Fibroblast of skin of right quadriceps (primary cell): Measurements from ENCODE around the gene KIF5B.
"Not testable (repeated sequence)": the region's sequence is repeated elsewhere in the genome, so short reads cannot be mapped to it uniquely, and the experiment has no call there.

Source experiments
- DNase-seq: peaks from one replicate; pipeline ENCODE4 v3.0.0-alpha.2; 2013

Gene KIF5B

DNA sequence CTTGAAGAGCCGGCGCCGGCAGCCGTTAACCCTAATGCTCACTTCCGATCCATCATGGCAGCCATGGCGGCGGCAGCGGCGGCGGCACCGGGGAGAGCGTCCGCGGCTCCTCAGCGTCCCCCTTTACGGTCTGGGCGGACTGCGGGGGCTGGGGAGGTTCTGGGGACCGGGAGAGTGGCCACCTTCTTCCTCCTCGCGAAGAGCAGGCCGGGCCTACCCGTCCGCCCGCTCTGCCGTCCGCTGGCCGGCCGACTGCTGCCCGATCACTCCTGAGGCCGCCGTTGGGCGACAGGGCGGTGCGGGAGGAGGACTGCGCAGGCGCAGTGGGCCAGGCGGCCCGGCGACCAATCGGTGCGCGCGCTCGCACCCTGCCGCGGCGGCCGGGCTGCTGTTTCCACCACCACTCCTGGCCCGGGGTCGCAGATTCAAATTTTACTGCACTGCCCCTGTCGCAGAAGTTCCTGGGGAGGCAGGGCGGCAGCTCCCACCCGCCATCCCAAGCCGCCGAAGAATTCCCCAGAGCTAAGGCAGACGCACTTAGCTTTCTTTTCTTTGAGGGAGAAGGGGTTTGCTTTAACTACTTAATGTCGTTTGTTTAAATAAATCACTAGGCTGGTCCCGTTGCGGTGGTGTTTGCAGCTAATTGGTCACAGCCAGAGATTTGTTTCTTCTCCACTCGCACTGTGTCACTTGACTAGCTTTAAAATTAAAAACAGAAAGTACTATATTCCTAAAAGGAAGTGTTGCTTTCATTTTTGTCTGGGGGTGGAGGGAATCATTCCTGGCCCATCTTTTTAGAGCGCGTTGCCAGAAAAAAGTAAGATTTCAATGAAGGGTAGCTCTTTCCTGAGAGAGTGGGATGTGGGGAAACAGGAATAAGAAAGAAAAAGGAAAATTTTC is at the start of gene KIF5B:
Gene KIF5B, minus strand, starts transcription at position 290 of the 900 bp plus-strand sequence. CDS start 452 bp downstream, outside the sequence.
- DNase-seq: peak; percentile 87

DNA sequence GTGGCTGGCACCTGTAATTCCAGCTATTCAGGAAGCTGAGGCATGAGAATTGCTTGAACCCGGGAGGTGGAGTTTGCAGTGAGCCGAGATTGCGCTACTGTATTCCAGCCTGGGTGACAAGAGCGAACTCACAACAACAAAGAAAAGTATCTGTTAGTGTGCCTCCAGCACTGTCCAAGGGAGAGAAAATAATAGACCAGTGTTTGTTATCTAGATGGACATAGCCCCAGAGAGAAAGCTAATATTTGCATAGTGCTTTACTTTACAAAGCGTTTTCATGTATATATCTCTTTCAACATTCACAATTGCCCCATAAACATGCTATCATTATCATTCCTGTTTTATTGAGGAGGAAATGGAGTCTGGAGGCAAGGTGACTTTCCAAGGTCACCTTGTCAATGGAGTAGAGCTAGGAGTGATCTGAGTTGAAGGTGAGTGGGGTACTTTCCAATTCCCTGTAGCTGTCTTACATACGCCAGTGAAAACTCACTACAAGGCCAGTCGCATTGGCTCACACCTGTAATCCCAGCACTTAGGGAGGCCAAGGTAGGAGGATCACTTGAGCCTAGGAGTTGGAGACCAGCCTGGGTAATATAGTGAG is 49.7 kb upstream of the KIF5B start:
- DNase-seq: no peak

DNA sequence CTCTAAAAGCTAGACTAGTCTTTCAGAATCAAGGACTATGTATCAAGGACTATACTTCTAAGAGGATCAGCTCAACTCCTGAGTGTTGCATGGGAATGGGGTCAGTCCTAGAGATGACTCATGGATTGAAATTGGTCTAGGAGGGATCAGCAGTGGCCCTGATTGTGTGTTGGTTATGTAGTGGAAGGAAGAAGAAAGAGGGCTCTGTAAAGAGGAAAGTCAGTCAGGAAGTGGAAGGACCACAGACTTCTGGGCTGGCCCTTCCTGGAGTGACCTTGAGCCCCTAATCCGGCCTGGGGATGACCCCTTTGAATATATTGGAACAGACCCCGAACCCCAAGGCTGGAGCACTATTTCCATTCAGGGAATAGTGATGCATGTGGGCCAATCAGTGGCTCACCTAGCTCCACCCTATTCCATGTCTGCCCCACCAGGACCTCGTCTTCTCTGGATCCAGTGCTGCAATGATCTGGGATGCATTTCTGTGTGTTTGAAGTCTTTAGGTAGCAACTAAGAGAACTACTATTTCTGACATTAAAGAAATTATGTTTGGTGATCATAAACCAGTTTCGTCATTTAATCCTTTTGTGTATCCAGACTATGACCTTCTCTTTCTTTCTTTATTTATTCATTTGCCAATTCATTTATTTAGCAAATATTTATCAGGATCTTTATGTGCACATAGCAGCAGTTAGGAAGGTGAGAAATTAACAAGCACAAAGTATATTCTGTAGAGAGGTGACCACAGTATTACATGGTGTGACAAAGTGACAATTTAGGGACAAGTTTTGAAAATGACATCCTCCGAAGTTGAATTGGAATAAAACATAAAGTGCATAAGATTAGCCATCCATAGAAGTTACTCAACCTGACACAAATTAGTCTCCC is 48.6 kb upstream of the KIF5B start:
- no peak for DNase-seq

DNA sequence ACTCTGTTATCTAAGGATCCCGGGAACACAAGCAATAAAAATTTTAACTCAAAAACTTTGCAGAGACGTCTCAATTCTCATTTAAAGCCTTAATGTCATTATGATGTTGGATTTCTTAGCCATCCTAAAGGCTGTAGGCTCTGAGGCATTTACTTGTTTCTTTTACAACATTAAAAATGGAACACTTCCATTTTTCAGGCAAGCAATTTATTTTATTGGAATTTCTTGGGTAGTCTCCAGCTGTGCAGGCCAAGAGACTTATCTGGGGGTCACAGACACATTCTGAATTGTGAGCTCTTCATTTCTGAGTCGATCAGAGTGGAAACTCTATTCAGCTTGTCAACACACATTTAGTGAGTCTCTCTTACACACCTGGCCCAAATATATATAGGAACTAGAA is 48.0 kb upstream of the KIF5B start:
- peak; percentile 2 for DNase-seq

DNA sequence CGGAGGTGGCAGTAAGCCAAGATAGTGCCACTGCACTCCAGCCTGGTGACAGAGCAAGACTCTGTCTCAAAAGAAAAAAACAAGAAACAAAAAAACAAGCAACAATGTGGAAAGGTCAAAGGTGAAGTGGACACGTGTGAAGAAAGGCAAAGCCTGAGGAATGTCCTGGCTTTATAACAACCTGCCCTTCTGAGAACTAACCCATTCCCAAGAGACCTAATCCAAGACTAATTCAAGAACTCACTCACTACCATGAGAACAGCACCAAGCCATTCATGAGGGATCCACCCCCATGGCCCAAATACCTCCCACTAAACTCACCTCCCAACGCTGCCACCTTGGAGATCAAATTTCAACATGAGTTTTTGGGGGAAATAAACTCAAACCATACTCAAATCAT is 47.5 kb upstream of the KIF5B start:
- DNase-seq: no peak

DNA sequence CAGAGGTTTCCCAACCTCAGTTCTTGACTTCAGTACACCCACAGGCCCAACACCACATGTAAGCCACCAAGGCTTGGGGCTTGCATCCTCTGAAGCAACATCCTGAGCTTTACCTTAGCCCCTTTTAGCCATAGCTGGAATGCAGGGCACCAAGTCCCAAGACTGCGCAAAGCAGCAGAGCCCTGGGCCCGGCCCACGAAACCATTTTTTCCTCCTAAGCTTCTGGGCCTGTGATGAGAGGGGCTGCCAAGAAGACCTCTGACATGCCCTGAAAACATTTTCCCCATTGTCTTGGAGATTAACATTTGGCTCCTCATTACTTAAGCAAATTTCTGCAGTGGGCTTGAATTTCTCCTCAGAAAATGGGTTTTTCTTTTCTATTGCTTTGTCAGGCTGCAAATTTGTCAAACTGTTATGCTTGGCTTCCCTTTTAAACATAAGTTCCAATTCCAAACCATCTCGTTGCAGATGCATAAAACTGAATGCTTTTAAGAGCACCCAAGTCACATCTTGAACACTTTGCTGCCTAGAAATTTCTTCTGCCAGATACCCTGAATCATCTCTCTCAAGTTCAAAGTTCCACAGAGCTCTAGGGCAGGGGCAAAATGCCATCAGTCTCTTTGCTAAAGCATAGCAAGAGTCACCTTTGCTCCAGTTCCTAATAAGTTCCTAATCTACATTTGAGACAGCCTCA is 42.5 kb upstream of the KIF5B start:
- not testable (repeated sequence) for DNase-seq

DNA sequence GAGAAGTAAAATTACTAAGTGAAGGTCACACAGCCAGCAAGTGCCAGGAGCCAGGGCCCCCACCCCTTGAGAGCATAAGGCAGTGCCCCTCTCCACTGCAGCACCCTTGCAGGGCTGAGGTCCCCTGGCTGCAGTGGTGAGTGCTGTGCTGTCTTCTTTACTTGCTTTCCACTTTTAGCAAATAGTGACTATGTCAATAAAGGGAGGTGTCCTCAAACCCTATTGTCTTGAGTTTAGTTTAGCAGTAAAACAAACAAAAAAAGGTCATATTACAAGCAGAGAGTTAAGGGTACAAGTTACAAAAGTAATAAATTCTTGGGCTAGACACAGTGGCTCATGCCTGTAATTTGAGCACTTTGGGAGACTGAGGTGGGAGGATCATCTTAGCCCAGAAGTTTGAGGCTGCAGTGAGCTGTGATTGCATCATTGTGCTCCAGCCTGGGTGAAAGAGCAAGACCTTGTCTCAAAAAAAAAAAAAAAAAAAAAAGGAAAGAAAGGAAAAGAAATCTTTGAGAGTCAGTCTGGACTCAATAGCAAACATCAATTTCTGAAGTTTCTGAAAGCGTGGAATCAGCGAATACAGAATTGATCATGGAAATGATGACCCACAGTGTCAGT is 39.0 kb upstream of the KIF5B start:
- DNase-seq: no peak

DNA sequence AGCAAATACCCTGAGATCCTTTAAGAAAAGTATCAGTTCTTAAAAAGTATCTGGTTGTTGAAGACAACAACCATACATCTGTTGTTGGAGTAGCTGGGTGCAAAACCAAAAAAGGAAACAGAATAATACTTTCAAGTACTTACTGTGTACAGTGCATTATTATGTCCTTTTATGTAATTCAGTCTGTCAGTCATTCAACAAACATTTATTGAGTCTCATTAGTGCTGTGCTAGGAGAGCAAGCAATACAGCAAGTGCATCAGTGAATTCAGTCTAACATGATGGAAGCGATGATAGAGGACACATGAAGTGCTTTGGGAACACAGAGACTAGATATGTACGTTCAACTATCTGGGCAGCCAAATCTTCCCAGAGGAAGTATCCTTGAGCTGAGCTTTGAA is 37.4 kb upstream of the KIF5B start:
- DNase-seq: no peak

DNA sequence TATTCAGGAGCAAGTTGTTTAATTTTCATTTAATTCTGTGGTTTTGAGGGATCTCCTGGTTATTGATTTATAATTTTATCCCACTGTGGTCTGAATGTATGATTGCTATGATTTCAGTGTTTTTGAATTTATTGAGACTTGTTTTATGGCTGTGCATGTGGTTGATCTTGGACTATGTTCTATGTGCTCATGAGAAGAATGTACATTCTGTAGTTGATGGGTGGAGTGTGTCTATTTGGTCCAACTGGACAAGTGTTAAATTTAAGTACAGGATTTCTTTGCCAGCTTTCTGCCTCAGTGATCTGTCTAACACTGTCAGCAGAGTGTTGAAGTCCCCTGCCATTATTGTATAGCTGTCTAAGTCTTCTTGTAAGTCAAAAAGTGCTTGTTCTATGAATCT is 34.8 kb upstream of the KIF5B start:
- no peak for DNase-seq

DNA sequence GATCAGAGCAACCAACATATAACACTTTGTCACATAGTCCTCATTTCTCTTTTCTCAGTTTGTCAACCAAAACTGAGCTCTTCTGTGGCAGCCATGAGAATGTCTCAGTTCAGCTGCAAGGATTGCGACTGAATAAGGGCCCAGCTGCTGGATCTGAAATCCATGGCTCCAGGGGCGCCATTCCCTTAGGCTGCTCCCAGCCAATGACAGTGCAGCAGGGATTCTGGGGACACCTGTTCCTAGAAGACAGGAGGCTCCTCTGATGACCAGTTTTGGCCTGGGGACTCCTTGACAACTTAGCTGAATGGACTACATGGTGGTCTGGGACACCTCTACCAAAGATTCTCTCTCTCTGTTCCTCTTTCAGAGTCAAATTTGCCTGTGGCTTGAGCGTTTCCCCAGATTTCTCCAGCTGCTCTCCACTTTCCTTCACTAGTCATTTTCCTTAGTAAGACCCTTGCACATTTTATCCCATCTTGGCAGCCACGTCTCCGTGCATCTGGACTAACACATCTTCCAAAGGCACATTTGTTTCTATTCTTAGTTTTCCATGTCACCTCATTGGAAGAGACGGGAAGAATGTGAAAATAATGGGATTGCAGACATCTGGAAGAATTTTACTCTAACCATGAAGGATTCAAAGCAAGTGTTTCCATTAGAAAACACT is 28.1 kb upstream of the KIF5B start:
- no peak for DNase-seq

DNA sequence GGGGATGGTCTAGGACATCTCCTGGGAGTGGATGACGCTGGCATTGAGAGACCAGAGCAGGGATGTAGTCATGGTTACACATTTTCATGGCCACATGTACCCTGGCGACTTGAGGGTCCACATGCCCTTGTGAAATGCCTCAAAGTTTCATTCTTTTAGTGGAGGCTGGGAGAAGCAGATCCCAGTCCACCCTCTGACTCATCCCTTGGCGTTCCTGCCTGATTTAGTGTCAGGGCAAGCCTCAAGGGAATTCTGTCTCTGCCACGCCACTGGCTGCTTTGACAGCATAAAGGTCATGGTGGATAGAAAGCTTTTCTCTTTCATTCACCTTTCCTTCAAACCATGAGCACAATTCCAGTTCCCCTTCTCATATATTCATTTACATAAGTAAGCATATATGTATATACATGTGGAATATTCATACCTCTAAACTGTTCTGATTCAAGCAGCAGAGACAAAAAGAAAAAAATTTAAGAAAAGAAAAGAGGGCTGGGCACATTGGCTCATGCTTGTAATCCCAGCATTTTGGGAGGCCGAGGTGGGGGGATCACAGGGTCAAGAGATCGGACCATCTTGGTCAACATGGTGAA is 21.8 kb upstream of the KIF5B start:
- peak; percentile 67 for DNase-seq

DNA sequence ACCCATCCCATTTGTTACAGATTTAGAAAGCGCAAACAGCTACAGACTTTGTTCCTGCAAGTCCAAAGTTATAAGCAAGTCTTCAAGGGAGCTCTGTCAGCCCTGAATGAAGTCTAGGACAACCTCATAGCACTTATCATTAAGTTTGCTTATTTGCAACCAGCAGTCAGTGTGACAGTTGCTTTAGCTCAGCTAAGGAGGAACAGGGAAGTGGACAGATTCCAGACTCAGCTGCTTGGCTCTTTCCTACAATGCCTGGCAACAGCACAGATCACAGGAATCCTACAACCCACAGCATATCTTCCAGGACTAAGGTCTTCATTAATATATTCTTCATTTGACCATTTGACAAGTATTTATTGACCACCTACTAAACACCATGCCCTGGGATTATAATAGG is 17.4 kb upstream of the KIF5B start:
- DNase-seq: no peak

DNA sequence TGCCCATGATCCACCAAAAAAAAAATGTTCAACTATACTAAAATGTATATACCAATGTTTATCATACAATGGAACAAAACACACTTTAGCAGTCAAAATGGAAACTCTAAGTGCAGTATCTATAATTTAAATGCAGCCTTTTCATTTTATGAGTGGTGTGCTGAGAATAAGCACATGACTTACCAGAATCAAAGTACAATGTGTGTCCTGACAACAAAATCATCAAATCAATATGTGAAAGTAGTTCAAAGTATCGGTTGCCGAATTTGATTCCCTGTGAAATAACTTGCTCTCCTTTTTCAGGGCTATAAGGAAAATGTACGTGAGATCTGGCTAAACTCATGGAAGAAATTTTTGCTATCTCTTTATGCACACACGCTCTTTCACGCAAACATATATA is 16.9 kb upstream of the KIF5B start:
- DNase-seq: no peak

DNA sequence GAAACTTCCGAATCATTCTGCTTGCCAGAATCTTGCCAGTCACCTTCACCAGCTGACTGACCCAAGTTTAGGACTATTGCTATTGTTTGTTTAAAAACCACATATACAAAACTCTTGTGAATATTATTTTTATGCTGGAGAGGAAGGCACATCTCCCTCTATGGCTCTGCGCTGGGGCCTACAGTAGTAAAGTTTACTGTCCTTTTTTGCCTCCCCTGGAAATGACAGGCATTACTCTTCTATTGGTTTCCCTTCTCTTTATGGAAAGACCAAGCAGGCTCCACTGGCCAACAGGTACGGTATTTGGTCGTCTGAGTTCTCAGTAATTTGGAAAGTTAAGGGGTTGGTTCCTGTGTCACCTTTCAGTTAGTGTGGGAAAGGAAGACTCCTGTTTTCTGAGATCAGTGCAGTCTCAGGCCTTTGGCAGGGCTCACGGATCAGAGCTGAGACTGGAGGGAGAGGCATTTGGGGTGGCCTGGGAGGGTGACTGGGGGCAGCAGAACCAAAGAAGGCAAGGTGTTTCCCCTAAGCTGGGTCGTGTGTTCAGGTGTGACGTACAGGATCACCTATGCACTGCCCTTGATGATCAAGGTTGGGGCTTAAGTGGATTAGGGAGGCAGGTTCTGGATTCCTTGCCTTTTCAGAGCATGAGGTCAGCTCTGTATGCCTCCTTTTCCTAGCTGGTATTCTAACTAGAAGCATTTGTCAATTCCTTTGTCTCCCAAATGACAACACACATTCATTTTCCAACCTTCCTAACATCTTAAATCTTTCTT is 16.0 kb upstream of the KIF5B start:
- DNase-seq: no peak

DNA sequence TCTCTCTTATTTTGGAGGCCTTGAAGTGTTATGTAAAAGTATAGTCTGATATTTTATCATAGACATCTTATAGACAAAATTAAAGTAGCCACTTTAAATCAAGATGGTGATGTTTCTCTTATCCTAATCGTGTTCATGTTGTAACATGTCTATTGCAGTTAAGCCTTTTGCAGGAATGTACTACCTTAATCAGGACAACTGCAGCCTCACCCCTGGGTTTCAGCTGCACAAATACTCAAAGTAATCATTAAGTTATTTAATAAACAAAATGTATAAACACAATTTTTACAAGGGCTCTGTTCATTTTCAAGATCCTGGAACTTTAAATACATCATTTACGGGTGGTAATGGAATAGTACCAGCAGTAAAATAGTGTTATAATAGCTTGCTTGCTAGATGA is 14.4 kb upstream of the KIF5B start:
- no peak for DNase-seq

DNA sequence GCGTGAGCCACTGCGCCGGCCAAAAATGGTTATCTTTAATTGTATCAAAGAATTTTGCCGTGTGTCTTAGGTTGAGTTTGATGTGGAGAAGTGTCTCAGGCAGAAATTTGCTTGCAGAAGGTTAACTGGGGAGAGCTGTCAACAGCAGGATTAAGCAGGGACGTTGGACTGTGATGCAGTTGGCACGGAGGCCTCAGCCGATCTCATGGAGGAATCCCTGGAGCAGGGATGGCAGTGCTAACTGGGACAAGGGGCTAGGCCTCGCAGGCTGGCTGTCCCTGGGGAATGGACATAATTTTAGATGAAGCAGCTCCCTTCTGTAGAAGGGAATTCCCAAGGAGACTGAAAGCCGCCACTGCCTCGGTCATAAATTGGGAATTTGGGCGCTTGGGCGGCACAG is 12.3 kb upstream of the KIF5B start:
- DNase-seq: no peak

DNA sequence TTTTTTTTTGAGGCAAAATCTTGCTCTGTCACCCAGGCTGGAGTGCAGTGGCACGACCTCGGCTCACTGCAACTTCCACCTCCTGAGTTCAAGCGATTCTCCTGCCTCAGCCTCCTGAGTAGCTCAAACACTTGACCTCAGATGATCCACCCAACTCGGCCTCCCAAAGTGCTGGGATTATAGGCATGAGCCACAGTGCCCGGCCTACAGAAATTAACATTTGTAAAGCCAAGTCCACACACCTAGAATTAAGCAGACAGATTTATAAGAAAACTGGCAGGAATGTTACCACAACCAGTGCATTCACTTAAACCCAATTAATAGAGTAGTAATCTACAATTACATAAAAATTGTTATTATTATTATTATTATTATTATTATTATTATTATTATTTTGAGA is 11.7 kb upstream of the KIF5B start:
- not testable (repeated sequence) for DNase-seq

DNA sequence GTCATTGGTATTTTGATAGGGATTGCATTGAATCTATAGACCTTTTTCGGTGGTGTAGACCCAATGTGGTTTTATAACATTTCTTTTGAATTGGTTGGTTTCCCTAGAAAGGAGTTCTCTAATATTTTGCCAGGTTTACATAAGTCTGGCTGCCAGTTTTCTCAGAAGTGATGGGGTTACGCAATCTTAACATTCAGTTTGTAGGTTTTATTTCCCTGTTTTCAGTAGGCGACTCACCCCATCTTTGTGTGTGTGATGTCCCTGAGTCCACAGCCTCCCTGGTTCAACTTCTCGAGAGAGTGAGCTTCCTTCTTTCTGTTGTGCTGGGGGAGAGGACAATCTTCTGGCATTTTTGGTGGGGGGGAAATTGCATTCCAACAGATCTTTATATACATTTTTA is 9.6 kb upstream of the KIF5B start:
- DNase-seq: peak; percentile 77

DNA sequence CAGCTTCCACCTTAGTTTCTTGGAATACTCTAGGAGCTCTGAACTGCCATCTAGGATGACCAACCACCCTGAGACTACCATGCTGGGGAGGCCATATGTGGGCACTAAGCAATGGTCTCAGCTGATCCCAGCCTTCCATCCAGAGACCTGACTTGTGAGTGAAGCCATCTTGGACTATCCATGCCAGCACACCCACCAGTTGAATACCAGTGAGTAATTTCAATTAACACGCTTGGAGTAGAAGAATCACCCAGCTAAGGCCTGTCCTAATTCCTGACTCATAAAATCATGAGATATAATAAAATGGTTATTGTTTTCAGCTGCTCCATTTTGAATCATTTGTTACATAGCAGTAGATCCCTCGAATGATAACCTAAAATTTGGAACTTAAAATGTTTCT is 5.2 kb upstream of the KIF5B start:
- no peak for DNase-seq

DNA sequence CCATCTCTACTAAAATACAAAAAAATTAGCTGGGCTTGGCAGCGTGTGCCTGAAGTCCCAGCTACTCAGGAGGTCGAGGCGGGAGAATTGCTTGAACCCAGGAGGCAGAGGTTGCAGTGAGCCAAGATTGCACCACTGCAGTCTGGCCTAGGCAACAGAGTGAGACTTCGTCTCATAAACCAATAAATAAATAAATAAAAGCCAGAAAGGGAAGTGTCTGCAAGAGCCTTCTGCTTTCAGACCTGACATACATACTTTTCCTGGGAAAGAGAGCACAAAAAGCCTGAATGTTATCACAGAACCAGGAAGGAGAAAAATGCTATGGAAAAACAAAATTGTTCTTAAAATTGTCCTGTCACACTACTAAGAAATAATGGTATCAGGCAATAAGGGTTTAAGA is 4.1 kb upstream of the KIF5B start:
- DNase-seq: no peak

DNA sequence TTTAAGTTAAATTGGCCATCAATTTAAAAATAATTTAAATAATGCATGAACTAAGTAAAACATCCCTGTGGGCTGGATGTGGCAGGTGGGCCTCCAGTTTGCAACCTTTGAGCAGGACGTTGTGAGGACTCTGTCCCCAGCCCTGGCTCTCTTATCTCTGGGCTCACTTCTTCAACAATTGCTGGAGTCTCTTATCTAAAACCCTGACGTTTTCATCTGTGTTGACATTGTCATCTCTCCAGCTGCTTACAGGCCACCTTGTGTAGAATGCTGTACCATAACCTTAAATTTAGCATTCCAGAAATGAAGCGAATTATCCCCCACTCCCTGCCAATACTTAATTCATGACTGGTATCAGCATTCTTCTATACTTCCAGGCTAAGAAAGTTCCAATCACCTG is 3.2 kb upstream of the KIF5B start:
- no peak for DNase-seq
